Endodermal cell (in vitro differentiated cells): Measurements from ENCODE around the gene FGFR3. TPM values are rescaled to one million over a fixed set of nuclear protein-coding genes. Genes with fewer than 3 reads are reported as not detected.

Source experiments
- DNase-seq: peaks from one replicate; pipeline ENCODE4 v3.0.0-alpha.2; 2017
- H3K27ac ChIP-seq: 2 replicates; pipeline ENCODE4 v1.5.1; 2013; ENCODE audit warnings: mild to moderate bottlenecking, low read depth, low read length, moderate library complexity
- H3K27me3 ChIP-seq: 2 replicates; pipeline ENCODE4 v1.6.1; 2013; ENCODE audit warnings: mild to moderate bottlenecking, low read length, moderate library complexity; ENCODE audit not compliant: insufficient read depth, control insufficient read depth, poor library complexity, severe bottlenecking
- H3K36me3 ChIP-seq: 2 replicates; pipeline ENCODE4 v1.7.0; 2013; ENCODE audit warnings: mild to moderate bottlenecking, low read length, moderate library complexity; ENCODE audit not compliant: control insufficient read depth, insufficient read depth
- H3K4me1 ChIP-seq: one replicate; pipeline ENCODE4 v1.7.0; 2013; ENCODE audit warnings: low read length; ENCODE audit not compliant: control insufficient read depth, insufficient read depth
- H3K4me3 ChIP-seq: 2 replicates; pipeline ENCODE4 v1.5.1; 2013; ENCODE audit warnings: mild to moderate bottlenecking, low read length, moderate library complexity
- H3K9ac ChIP-seq: 2 replicates; pipeline ENCODE4 v1.6.1; 2013; ENCODE audit warnings: mild to moderate bottlenecking, low read length, moderate library complexity; ENCODE audit not compliant: poor library complexity, severe bottlenecking; ENCODE audit errors: extremely low read depth
- H3K9me3 ChIP-seq: 2 replicates; pipeline ENCODE4 v1.6.1; 2013; ENCODE audit warnings: mild to moderate bottlenecking, low read length, moderate library complexity; ENCODE audit not compliant: control insufficient read depth
- H3K27ac Mint-ChIP-seq: 2 replicates; pipeline ENCODE4 v1.8.0; 2020; ENCODE audit warnings: mixed read lengths
- H3K27me3 Mint-ChIP-seq: 2 replicates; pipeline ENCODE4 v1.8.0; 2021; ENCODE audit warnings: mild to moderate bottlenecking, mixed read lengths; ENCODE audit not compliant: insufficient read depth
- H3K36me3 Mint-ChIP-seq: 2 replicates; pipeline ENCODE4 v1.8.0; 2020; ENCODE audit warnings: low read depth, mixed read lengths
- H3K4me1 Mint-ChIP-seq: 2 replicates; pipeline ENCODE4 v1.8.0; 2020; ENCODE audit warnings: mixed read lengths
- H3K4me3 Mint-ChIP-seq: 2 replicates; pipeline ENCODE4 v1.8.0; 2020; ENCODE audit warnings: mild to moderate bottlenecking, moderate library complexity, mixed read lengths
- H3K9me3 Mint-ChIP-seq: 2 replicates; pipeline ENCODE4 v1.8.0; 2020; ENCODE audit warnings: mild to moderate bottlenecking, mixed read lengths
- CTCF ChIP-seq: fragments of 200-600 bp; sonication (generic); conservative IDR thresholded peaks from 2 replicates; pipeline ENCODE4 v1.5.0; 2021; ENCODE audit warnings: antibody characterized with exemption, mild to moderate bottlenecking
- WGBS, 2 experiments: methylation state at CpG; one replicate each; pipeline versions ENCODE4 v1.1.5 to v1.1.7; 2013; ENCODE audit warnings: missing lambda C conversion rate in 2 of 2, mixed read lengths in 1 of 2; ENCODE audit not compliant: insufficient coverage in 1 of 2, insufficient read length in 1 of 2; 5-methylcytosine and 5-hydroxymethylcytosine counted together
- total RNA-seq, 2 donors: library from RNA; stranded (reverse); fragmentation: NEBNext Ultra II Directional in 1 of 2; extraction: Animal tissue kit (Norgen Biotek cat#: 25700) in 1 of 2; gene quantifications; 2 replicates in 1 of 2; 3 replicates in 1 of 2; pipeline ENCODE4 v1.2.1, GENCODE V29; 2021

The FGFR3 gene
- total RNA-seq, 2 donors from 2014 or later, result 107 to 125 TPM

- 85 to 90% methylated on average over 13 to 35 of the region's 35 CpGs for WGBS, 2 experiments
- no peak overlapping the region for H3K9ac ChIP-seq
- peak; percentile 78 for DNase-seq
Observed at GRCh38 chr4:1752284-1753041, 40.6 kb upstream of the FGFR3 start.

GRCh38 chr4:1753294-1753696 is 39.8 kb upstream of the FGFR3 start:
- Histone ChIP-seq H3K4me1 (no peaks in the 10 kb centered on the region), H3K9ac (no peak overlapping the region), H3K27me3 (no peaks in the 10 kb centered on the region), H3K36me3 (no peaks in the 10 kb centered on the region), H3K4me3 (no peak overlapping the region), H3K27ac (no peak overlapping the region), H3K9me3 (no peaks in the 10 kb centered on the region)
- peaks cover 4% of the 10 kb centered on the region for H3K4me1 Mint-ChIP-seq
- no peaks in the 10 kb centered on the region for H3K27me3 Mint-ChIP-seq
- no peak for TF ChIP-seq CTCF
- no peak for DNase-seq
- 82 to 86% methylated on average over 7 to 10 of the region's 10 CpGs for WGBS, 2 experiments
- H3K36me3 Mint-ChIP-seq, result no peaks in the 10 kb centered on the region
- no peaks in the 10 kb centered on the region for H3K9me3 Mint-ChIP-seq
- H3K4me3 Mint-ChIP-seq, result no peak overlapping the region
- H3K27ac Mint-ChIP-seq, result no peak overlapping the region

More at GRCh38 chr4:1752284-1753041, 40.6 kb upstream of the FGFR3 start:
- Mint-ChIP-seq H3K27ac (no peak overlapping the region), H3K36me3 (no peaks in the 10 kb centered on the region), H3K4me3 (no peak overlapping the region), H3K27me3 (no peaks in the 10 kb centered on the region), H3K4me1 (no peaks in the 10 kb centered on the region), H3K9me3 (no peaks in the 10 kb centered on the region)
- Histone ChIP-seq H3K4me1 (no peaks in the 10 kb centered on the region), H3K36me3 (no peaks in the 10 kb centered on the region), H3K4me3 (no peak overlapping the region), H3K27ac (no peak overlapping the region), H3K9me3 (no peaks in the 10 kb centered on the region), H3K27me3 (no peaks in the 10 kb centered on the region)
- no peak for TF ChIP-seq CTCF

- Histone ChIP-seq H3K4me3 (no peak overlapping the region), H3K9ac (no peak overlapping the region), H3K27me3 (no peaks in the 10 kb centered on the region), H3K4me1 (no peaks in the 10 kb centered on the region), H3K36me3 (no peaks in the 10 kb centered on the region), H3K27ac (no peak overlapping the region), H3K9me3 (no peaks in the 10 kb centered on the region)
- peaks cover 4% of the 10 kb centered on the region for H3K4me1 Mint-ChIP-seq
- H3K4me3 Mint-ChIP-seq, result no peak overlapping the region
- no peaks in the 10 kb centered on the region for H3K36me3 Mint-ChIP-seq
- H3K9me3 Mint-ChIP-seq, result no peaks in the 10 kb centered on the region
- no peak overlapping the region for H3K27ac Mint-ChIP-seq
- no peaks in the 10 kb centered on the region for H3K27me3 Mint-ChIP-seq
- 92 to 93% methylated on average over 8 to 15 of the region's 15 CpGs for WGBS, 2 experiments
- TF ChIP-seq CTCF, result no peak
- no peak for DNase-seq
Observed at GRCh38 chr4:1753697-1754311, 39.3 kb upstream of the FGFR3 start.
